Activated T-cell treated with anti-CD3 and anti-CD28 coated beads, Interleukin-2, amount 50 U/mL, for 4 hours (primary cell): ENCODE results near the gene NAPB. TPM values are rescaled to one million over a fixed set of nuclear protein-coding genes. Genes with fewer than 3 reads are reported as not detected.

ENCODE experiments used
- ATAC-seq, 2 donors: fragments of 200-7000 bp; cut with Tn5 transposase; one replicate each; pipeline ENCODE4 v1.10.0; 2021
- DNase-seq: peaks from one replicate; pipeline ENCODE4 v3.0.0-alpha.2; 2020
- H3K27me3 Mint-ChIP-seq: one replicate; pipeline ENCODE4 v1.8.0; 2021; ENCODE audit warnings: low read depth, mixed read lengths
- H3K36me3 Mint-ChIP-seq: one replicate; pipeline ENCODE4 v1.8.0; 2022; ENCODE audit warnings: mixed read lengths; ENCODE audit not compliant: insufficient read depth
- H3K4me1 Mint-ChIP-seq: one replicate; pipeline ENCODE4 v1.8.0; 2021; ENCODE audit warnings: low read depth, mixed read lengths
- H3K4me3 Mint-ChIP-seq: one replicate; pipeline ENCODE4 v1.8.0; 2021; ENCODE audit warnings: mild to moderate bottlenecking, moderate library complexity, mixed read lengths
- H3K9me3 Mint-ChIP-seq: one replicate; pipeline ENCODE4 v1.8.0; 2021; ENCODE audit warnings: mixed read lengths
- total RNA-seq, 3 donors: library from RNA; stranded (reverse); gene quantifications; one replicate each; pipeline ENCODE4 v1.2.1, GENCODE V29; 2021

NAPB gene
- total RNA-seq, 3 donors from 2014 or later, result 2.5 to 5.2 (median 3.5) TPM

DNA sequence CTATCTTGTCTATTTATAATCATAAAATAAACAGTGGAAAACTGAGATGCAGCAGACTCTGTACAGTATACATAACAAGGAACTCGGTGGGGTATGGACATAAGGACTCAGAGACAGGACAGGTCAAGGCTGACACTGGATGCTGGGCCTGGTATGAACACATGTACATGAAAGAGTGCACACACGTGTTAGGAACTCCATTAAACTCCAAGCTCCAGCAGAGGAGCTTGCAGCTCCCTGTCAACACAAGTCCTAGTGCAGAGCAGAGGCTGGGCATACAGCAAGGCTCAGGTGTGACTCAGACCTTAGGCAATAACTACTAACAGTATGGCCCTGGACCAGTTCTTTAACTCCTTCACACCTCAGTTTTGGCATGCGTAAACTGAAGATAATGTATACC lies 17.1 kb downstream of the NAPB start:
- no peak for DNase-seq
- Mint-ChIP-seq H3K4me1 (peaks cover 39% of the 10 kb centered on the region), H3K36me3 (peaks cover 11% of the 10 kb centered on the region), H3K4me3 (no peak overlapping the region), H3K9me3 (no peaks in the 10 kb centered on the region), H3K27me3 (no peaks in the 10 kb centered on the region)
- ATAC-seq, result no peak

DNA sequence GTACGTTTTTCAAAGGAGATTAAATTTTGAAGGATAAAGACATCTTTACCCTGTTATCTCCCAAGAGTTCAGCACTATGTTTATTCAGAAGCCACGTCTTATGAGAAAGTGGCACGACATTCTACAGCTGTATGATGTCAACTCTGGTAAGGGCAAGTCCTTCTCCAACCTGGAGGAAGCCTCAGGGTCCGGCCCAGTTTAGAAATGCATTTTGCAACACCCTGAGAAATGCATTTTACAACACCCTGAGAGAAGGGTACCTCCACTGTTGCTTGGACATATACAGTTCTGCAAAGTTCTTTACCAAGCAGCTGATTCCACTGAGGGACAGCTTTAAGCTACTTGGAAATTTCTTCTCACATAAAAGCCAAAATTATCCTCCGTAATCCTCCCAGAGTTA lies 17.5 kb downstream of the NAPB start:
- H3K4me3 Mint-ChIP-seq, result no peak overlapping the region
- H3K36me3 Mint-ChIP-seq, result peaks cover 11% of the 10 kb centered on the region
- DNase-seq, result no peak
- H3K27me3 Mint-ChIP-seq, result no peaks in the 10 kb centered on the region
- peaks cover 43% of the 10 kb centered on the region for H3K4me1 Mint-ChIP-seq
- H3K9me3 Mint-ChIP-seq, result no peaks in the 10 kb centered on the region
- no peak for ATAC-seq

DNA sequence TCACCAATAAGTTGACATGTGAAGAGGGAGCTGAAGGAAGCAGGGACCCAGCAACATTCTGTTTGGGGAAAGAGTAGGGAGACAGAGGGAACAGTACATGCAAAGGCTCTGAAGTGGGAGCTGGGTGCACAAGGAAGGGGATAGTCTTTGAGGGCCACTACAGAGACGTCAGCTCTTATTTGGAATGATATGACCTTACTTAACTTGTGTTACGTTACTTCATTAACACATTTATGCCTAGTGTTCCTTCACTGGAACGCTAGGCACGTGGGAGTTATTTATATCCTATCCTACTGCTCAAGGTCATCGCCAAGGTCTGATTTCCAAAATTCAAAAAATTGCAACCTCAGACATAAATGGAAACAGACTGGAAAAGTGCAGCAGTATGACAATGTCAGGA lies 20.2 kb downstream of the NAPB start:
- DNase-seq, result no peak
- Mint-ChIP-seq H3K4me3 (no peak overlapping the region), H3K4me1 (peaks cover 31% of the 10 kb centered on the region), H3K36me3 (peaks cover 14% of the 10 kb centered on the region), H3K9me3 (no peaks in the 10 kb centered on the region), H3K27me3 (no peaks in the 10 kb centered on the region)
- ATAC-seq, result no peak

- Mint-ChIP-seq H3K4me3 (no peak overlapping the region), H3K9me3 (no peaks in the 10 kb centered on the region), H3K27me3 (no peaks in the 10 kb centered on the region), H3K4me1 (peaks cover 28% of the 10 kb centered on the region), H3K36me3 (peaks cover 15% of the 10 kb centered on the region)
- ATAC-seq, result peak; percentile 90 to 94
- no peak for DNase-seq
Observed at GRCh38 chr20:23399568-23400241, 21.6 kb downstream of the NAPB start.

- H3K36me3 Mint-ChIP-seq, result peaks cover 27% of the 10 kb centered on the region
- H3K9me3 Mint-ChIP-seq, result no peaks in the 10 kb centered on the region
- no peaks in the 10 kb centered on the region for H3K27me3 Mint-ChIP-seq
- DNase-seq, result no peak
- no peak overlapping the region for H3K4me3 Mint-ChIP-seq
- H3K4me1 Mint-ChIP-seq, result peaks cover 26% of the 10 kb centered on the region
- ATAC-seq, result no peak
Observed at GRCh38 chr20:23397961-23398360, 23.3 kb downstream of the NAPB start.

DNA sequence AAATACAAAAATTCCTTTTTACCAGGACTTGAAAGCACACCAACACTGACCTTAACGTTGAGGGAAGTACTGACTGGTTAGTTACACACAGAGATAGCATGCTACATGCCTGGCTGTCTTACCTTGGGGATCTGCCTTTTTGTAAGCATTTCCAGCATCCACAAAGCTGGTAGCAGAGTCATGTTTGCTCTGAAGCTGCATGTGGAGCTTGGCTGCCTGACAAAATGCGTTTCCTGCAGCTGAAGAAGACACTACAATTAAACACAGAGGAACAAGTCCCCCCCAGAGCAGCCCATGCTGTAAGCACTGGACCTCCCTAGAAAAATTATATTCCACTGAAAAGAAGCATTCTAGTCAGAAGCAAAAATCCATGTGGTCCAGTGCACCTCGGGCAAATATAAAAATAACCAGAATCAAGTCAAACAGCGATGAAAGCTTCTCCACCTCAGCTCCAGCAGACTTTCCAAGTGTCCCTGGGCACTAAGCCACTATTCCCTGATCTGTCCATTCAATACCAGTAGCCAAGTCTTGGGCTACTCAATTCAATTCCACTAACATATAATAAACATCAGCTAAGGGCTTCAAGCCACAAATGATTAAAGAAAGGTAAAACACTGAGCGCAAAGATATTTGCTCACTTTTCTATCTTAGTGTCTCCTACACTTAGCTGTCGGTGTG lies 24.2 kb downstream of the NAPB start:
- H3K9me3 Mint-ChIP-seq, result no peaks in the 10 kb centered on the region
- no peak overlapping the region for H3K4me3 Mint-ChIP-seq
- ATAC-seq (no peak), DNase-seq (no peak)
- H3K4me1 Mint-ChIP-seq, result peaks cover 26% of the 10 kb centered on the region
- H3K36me3 Mint-ChIP-seq, result peaks cover 28% of the 10 kb centered on the region
- no peaks in the 10 kb centered on the region for H3K27me3 Mint-ChIP-seq

GRCh38 chr20:23393996-23394775 lies 27.1 kb downstream of the NAPB start:
- H3K4me3 Mint-ChIP-seq, result no peak overlapping the region
- no peaks in the 10 kb centered on the region for H3K27me3 Mint-ChIP-seq
- peaks cover 10% of the 10 kb centered on the region for H3K4me1 Mint-ChIP-seq
- peaks cover 30% of the 10 kb centered on the region for H3K36me3 Mint-ChIP-seq
- no peaks in the 10 kb centered on the region for H3K9me3 Mint-ChIP-seq
- DNase-seq, result no peak
- ATAC-seq, result no peak

GRCh38 chr20:23391707-23392310 lies 29.5 kb downstream of the NAPB start:
- H3K4me1 Mint-ChIP-seq, result peaks cover 2% of the 10 kb centered on the region
- H3K9me3 Mint-ChIP-seq, result no peaks in the 10 kb centered on the region
- no peak overlapping the region for H3K4me3 Mint-ChIP-seq
- no peaks in the 10 kb centered on the region for H3K27me3 Mint-ChIP-seq
- no peak for ATAC-seq
- no peak for DNase-seq
- H3K36me3 Mint-ChIP-seq, result peaks cover 44% of the 10 kb centered on the region

GRCh38 chr20:23390091-23390774 lies 31.1 kb downstream of the NAPB start:
- H3K9me3 Mint-ChIP-seq, result no peaks in the 10 kb centered on the region
- H3K4me1 Mint-ChIP-seq, result peaks cover 5% of the 10 kb centered on the region

GRCh38 chr20:23387118-23387443 lies 34.2 kb downstream of the NAPB start:
- Mint-ChIP-seq H3K27me3 (no peaks in the 10 kb centered on the region), H3K4me1 (peaks cover 5% of the 10 kb centered on the region), H3K36me3 (peaks cover 47% of the 10 kb centered on the region), H3K9me3 (no peaks in the 10 kb centered on the region), H3K4me3 (no peak overlapping the region)
- no peak for DNase-seq
- no peak for ATAC-seq

More at GRCh38 chr20:23390091-23390774, 31.1 kb downstream of the NAPB start:
- Mint-ChIP-seq H3K36me3 (peaks cover 53% of the 10 kb centered on the region), H3K27me3 (no peaks in the 10 kb centered on the region), H3K4me3 (no peak overlapping the region)
- DNase-seq (no peak), ATAC-seq (no peak)

- Mint-ChIP-seq H3K4me1 (peaks cover 5% of the 10 kb centered on the region), H3K36me3 (peaks cover 49% of the 10 kb centered on the region), H3K9me3 (no peaks in the 10 kb centered on the region), H3K4me3 (no peak overlapping the region), H3K27me3 (no peaks in the 10 kb centered on the region)
- DNase-seq, result no peak
- ATAC-seq, result no peak
Observed at GRCh38 chr20:23386304-23387117, 34.8 kb downstream of the NAPB start.

DNA sequence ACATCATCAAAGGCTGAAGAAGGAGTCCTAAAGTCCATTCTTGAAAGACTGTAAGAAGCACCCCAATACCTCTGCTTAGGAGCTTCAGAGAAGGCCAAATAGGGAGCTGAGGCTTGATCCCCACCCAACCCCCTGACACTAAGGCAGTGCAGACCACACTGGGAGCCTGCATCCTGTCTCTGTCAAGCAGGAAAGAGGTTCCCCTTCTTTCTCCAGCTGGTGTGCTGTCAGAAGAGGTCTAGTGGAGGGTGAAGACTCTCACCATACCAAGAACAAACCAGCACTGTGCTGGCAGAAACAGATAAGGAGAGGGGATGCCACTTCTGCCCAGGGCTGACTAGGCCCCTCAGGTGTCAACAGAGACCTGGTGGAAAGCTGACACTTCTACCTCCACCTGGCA lies 39.4 kb downstream of the NAPB start:
- peaks cover 4% of the 10 kb centered on the region for H3K4me1 Mint-ChIP-seq
- no peaks in the 10 kb centered on the region for H3K9me3 Mint-ChIP-seq
- ATAC-seq (no peak), DNase-seq (no peak)
- H3K36me3 Mint-ChIP-seq, result peaks cover 42% of the 10 kb centered on the region
- H3K4me3 Mint-ChIP-seq, result no peak overlapping the region
- no peaks in the 10 kb centered on the region for H3K27me3 Mint-ChIP-seq

DNA sequence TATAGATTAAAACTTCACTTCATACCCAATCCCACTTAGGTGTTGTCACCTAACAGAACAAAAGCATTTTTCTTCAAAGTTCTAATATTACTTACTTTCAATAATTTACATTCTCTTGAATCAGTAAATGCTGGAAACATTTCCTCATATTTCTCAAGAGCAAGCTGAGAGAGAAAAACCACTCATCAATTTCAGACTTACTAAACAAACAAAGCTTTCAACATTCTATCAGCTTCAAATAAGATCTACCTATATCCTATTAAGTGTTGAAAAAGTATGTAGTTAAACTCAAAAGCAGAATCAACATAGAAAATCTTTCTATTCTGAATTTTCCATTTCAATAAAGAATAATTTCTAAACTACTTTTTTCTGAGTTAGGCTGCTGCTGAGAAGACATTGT lies 41.5 kb downstream of the NAPB start:
- peaks cover 46% of the 10 kb centered on the region for H3K36me3 Mint-ChIP-seq
- no peak for ATAC-seq
- peaks cover 1% of the 10 kb centered on the region for H3K4me1 Mint-ChIP-seq
- H3K27me3 Mint-ChIP-seq, result no peaks in the 10 kb centered on the region
- DNase-seq, result no peak
- no peaks in the 10 kb centered on the region for H3K9me3 Mint-ChIP-seq
- H3K4me3 Mint-ChIP-seq, result no peak overlapping the region
